Stimulated activated CD4-positive, alpha-beta T cell treated with anti-CD3 and anti-CD28 coated beads, TNF-alpha, amount 100 ng/mL, for 1 hour (primary cell): ENCODE measurements around the gene POLR1B.
A peak's percentile ranks its signal among the peaks of the same experiment; 100 is the strongest.
"Not testable (repeated sequence)": the region's sequence is repeated elsewhere in the genome, so short reads cannot be mapped to it uniquely, and the experiment has no call there.

Experiments
- DNase-seq, 3 donors: peaks; one replicate each; pipeline ENCODE4 v3.0.0-alpha.2; 2020; ENCODE audit warnings: low read depth in 3 of 3, low spot score in 1 of 3

The POLR1B gene, protein sequence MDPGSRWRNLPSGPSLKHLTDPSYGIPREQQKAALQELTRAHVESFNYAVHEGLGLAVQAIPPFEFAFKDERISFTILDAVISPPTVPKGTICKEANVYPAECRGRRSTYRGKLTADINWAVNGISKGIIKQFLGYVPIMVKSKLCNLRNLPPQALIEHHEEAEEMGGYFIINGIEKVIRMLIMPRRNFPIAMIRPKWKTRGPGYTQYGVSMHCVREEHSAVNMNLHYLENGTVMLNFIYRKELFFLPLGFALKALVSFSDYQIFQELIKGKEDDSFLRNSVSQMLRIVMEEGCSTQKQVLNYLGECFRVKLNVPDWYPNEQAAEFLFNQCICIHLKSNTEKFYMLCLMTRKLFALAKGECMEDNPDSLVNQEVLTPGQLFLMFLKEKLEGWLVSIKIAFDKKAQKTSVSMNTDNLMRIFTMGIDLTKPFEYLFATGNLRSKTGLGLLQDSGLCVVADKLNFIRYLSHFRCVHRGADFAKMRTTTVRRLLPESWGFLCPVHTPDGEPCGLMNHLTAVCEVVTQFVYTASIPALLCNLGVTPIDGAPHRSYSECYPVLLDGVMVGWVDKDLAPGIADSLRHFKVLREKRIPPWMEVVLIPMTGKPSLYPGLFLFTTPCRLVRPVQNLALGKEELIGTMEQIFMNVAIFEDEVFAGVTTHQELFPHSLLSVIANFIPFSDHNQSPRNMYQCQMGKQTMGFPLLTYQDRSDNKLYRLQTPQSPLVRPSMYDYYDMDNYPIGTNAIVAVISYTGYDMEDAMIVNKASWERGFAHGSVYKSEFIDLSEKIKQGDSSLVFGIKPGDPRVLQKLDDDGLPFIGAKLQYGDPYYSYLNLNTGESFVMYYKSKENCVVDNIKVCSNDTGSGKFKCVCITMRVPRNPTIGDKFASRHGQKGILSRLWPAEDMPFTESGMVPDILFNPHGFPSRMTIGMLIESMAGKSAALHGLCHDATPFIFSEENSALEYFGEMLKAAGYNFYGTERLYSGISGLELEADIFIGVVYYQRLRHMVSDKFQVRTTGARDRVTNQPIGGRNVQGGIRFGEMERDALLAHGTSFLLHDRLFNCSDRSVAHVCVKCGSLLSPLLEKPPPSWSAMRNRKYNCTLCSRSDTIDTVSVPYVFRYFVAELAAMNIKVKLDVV

DNA sequence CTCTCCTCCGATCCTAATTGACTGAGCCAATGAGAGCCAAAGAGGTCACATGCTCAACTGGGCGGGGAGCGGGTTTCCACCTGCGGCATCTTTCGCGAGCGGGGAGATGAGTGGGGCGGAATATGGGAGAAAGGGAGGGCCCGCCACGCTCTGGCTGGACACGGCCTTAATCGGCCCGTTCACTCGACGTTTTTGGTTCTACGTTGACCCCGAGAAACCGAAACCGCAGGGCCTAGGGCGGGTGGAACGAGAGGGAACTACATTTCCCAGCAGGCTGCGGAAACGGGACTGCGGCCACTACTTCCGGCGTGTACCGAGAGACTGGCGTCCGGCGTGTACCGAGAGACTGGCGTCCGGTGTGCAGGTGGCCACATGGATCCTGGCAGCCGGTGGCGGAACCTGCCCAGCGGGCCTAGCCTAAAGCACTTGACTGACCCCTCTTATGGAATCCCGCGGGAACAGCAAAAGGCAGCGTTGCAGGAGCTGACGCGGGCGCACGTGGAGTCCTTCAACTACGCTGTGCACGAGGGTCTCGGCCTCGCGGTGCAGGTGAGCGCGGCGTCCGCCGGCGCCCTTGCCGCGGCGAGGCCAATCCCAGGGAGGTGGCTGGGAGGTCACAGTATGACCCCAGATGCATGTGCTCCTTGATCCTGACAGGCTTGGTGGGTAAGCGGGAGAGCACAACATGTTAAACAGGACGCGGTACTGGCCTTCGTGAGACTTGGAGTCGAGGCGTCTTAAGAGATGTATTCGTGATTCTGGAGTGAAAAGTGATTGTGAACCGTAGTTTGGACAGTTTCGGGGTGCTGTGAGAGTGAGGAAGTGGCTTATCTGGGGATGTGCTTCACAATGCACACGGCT, at the start of gene POLR1B:
Gene POLR1B, plus strand, starts transcription at position 343 of the 861 bp plus-strand sequence. Its CDS starts 30 bp downstream, at position 373.
- peak; percentile 21 to 56 (median 39) for DNase-seq

DNA sequence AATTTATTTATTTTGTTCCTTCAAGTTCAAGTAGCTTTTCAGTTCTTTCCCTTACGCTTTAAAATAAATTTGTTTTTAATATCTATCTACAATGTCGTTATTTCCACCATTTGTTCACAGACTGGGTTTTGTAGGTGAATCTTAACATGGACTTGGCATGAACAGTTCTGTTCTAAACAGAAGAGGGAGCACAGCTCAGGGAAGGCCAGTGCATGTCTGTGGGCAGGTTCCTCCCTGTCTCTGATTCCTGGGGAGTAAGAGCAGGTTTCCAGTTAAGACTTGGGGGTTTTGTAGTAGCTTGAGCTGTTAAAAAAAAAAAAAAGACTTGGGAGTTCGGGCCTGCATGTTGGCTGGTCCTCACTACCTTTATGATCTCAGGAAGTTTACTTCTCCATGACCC, 49.2 kb upstream of the POLR1B start:
- DNase-seq: no peak

DNA sequence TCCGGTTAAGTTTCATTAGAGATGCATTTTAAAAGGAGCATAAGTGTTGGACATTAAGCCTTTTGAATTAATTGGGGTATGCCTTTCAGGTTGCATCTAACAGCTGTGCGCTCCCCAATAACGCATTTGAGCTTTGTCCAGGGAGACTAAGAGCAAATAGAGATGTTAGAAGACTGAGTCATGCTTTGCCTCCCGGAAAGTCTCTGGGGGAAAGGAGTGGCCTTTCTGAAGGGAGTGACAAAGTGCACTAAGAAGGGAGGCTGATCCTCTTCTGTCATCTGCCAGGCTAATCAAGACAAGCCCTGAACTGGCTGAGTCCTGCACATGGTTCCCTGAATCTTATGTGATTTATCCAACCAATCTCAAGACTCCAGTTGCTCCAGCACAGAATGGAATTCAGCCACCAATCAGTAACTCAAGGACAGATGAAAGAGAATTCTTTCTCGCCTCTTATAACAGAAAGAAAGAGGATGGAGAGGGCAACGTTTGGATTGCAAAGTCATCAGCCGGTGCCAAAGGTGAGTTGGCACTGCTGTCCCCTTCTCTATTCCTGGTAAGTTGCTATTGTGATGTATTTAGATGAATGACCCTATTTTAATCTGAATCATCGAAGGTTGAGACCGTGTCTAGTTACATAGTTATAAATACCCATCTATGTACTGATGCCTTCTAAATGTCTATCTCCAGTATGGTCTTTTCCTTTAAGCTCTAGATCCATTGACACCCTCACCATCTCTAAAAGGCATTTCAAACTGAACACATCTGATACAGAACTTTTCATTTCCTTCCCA, 48.2 kb upstream of the POLR1B start:
- DNase-seq: no peak

DNA sequence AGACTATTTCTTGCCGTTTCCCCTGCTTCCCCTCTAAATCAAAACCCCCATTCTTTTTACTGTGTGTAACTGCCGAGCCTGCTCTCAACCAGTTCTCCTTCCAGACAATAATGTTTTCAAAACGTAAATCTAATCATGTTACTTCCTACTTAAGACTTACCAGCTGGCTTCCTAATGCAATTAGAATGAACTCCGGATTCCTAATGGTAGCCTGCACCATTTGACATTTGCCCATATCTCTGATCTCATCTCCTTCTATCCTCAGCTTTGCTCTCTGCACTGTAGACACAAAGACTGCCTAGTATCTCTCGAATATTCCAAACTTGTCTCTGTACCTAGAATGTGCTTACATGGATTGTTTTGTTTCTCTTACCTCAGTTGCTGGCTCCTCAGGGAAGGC, 47.4 kb upstream of the POLR1B start:
- DNase-seq: no peak

DNA sequence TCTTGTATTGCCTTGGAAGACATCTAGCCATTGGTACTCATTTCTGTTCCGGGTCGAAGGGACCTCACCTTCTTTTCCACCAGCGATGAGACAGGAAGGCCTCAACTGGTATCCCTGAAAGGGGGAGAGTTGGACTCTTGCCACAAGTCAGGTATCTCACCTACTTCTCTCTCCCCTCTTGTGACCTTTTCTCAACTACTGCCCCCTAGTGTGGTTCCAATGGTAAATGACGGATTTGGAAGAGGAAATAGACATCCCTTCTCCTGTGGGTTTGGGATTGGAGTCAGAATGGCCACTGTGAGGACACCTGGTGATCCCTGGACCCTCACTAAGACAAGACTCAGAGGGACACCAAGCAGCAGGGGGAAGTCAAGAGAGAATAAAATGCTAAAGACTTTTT, 46.4 kb upstream of the POLR1B start:
- DNase-seq: not testable (repeated sequence)

DNA sequence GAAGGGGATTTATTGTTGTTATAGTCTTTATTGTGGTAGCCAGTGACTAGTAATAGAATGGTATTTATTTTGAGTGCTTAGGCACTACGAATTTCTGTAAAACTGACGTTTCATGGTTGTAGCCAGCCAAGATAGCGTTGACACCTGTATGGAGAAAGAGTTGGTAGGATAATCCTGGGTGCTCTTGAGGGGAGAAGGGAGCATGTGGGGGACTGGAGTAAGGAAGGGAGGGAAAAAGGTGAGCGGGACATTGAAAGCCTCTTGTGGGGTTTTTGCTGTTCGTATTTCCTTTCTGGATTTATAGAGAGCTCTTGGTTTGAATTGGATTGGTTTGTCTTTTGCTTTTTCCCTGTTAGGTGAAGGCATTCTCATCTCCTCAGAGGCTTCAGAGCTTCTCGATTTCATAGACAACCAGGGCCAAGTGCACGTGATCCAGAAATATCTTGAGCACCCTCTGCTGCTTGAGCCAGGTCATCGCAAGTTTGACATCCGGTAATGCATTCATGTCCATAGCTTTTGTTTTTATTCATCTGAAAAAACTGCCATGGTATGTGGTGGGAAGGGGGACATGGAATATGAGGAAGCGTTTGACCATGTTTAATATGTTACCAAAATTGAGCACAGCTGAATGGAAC, 41.3 kb upstream of the POLR1B start:
- peak in 1 of 3 donors; percentile 12 for DNase-seq

DNA sequence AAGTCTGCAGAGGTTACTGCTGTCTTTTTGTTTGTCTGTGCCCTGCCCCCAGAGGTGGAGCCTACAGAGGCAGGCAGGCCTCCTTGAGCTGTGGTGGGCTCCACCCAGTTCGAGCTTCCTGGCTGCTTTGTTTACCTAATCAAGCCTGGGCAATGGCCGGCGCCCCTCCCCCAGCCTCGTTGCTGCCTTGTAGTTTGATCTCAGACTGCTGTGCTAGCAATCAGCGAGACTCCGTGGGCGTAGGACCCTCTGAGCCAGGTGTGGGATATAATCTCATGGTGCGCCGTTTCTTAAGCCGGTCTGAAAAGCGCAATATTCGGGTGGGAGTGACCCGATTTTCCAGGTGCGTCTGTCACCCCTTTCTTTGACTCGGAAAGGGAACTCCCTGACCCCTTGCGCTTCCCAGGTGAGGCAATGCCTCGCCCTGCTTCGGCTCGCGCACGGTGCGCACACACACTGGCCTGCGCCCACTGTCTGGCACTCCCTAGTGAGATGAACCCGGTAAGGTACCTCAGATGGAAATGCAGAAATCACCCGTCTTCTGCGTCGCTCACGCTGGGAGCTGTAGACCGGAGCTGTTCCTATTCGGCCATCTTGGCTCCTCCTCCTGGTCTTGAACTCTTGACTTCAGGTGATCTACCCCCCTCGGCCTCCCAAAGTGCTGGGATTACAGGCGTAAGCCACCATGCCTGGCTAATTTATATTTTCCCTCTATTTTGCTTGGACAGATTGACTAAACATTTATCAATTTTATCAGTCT, 32.8 kb upstream of the POLR1B start:
- not testable (repeated sequence) for DNase-seq

DNA sequence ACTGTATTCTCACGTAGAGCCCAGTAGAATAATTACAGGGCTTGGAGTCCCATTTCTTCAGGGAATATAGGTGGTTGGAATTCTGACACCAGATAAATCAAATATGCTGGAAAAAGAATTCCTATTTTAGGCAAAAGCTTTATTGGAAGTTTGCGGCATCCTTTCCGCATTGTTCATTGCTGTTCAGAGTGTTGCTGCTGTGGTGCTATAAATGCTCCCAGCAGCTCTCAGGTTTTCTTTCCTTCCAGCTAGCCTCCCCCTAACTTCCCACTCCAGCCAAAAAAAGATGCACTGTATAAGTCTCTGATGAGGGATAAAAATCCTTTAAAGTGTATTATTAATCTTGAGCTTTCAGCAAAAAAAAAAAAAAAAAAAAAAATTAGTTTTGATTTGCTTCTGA, 25.5 kb upstream of the POLR1B start:
- no peak for DNase-seq

DNA sequence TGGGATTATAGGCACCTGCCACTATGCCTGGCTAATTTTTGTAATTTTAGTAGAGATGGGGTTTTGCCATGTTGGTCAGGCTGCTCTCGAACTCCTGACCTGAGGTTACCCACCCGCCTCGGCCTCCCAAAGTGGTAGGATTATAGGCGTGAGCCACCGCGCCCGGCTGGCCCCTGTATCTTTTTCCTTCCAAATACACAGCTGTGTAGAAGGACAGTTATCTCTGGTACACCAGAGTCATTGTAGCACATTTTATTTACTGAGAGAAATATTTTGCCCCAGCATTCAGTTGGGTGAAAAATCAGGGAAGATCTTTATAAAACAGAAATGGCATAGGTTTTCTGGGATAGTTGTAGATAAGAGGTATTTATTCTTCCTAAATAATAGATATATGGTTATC, 23.5 kb upstream of the POLR1B start:
- no peak for DNase-seq

DNA sequence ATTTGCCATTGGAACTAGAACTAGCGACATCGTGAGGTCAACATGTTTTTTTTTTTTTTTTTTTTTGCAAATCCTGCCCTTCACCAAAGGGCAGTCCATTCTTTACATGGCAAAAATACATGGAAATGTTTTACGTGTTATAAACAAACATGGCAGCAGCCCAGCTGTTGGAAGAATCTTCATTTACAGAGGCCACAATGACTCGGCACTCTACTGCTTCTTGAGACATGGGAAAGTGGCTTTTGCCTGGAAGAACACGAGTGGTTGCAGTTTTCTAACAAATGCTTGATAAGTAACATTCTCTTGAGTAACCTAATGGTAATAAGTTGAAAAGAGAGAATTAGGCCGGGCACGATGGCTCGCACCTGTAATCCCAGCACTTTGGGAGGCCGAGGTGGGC, 22.8 kb upstream of the POLR1B start:
- no peak for DNase-seq

DNA sequence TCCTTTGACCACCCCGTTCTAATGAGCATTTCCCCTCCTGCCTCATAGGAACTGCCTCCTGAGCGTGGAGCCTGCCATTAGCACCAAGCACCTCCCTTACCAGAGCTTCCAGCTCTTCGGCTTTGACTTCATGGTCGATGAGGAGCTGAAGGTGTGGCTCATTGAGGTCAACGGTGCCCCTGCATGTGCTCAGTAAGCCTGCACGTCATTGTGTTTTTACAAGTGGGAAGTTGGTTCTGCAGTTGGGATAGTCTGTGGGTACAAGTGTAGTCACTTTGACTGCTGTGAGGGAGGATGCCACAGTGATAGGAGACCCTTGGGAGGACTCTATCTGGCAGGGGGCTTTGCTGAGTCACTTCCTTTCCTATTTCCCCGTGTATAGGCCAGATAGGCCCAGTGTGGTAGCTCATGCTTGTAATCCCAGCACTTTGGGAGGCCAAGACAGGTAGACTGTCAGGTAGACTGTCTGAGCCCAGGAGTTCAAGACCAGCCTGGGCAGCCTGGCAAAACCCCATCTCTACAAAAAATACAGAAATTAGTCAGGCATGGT, 22.0 kb upstream of the POLR1B start:
- DNase-seq: no peak

DNA sequence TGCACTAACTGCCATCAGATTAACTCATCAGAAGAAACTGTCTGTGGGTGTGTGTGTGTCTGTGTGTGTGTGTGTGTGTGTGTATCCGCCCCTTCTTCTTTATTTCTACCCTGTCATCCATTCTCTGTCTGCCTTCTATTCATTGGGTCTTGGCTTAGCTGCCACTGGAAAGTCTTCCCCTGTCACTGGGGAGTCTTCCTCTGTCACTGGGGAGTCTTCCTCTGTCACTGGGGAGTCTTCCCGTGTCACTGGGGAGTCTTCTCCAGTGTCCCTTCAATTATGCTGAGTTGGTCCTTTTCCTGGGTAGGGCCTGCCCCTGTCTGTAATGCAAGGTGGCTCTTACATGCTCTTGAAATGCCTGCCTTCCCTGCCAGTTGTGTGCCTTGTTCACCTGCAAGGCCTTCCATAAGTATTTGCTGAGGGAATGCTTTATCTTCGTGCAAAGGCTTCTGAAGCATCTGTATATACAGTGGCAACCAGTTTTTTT, 18.9 kb upstream of the POLR1B start:
- DNase-seq: no peak

DNA sequence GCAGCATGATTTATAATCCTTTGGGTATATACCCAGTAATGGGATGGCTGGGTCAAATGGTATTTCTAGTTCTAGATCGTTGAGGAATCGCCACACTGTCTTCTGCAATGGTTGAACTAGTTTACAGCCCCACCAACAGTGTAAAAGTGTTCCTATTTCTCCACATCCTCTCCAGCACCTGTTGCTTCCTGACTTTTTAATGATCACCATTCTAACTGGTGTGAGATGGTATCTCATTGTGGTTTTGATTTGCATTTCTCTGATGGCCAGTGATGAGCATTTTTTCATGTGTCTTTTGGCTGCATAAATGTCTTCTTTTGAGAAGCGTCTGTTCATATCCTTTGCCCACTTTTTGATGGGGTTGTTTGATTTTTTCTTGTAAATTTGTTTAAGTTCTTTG, 18.0 kb upstream of the POLR1B start:
- not testable (repeated sequence) for DNase-seq

DNA sequence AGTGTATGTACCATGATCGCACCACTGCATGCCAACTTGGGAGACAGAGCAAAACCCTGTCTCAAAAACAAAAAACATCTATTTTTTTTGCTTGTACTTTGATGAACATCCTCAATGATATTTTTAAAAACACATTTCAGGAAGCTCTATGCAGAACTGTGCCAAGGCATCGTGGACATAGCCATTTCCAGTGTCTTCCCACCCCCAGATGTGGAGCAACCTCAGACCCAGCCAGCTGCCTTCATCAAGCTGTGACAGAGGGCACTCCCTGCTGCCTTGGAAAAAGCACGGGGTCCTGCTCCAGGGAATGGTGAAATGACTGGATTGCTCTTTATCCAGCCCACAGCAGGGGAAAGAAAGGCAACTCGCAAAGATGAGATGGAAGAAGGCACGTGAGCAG, 13.7 kb upstream of the POLR1B start:
- no peak for DNase-seq

DNA sequence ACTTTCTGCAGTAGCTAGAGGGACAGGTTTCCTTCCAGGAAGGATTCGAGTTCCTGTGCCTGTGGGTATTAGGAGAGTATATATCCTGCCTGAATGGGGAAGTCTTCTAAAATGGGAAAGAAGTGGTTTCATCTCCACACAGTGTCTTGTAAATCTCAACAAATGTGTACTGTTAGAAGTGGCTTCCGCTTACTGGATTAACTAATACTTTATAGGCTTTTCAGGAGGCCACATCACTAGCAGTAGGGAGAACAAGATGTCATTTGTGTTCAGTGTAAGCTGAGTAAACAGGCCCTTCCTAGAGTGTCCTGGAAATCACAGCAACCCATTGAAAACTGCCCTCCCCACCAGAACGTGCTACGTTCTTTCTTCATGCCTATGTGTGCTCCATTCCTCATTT, 12.5 kb upstream of the POLR1B start:
- no peak for DNase-seq

DNA sequence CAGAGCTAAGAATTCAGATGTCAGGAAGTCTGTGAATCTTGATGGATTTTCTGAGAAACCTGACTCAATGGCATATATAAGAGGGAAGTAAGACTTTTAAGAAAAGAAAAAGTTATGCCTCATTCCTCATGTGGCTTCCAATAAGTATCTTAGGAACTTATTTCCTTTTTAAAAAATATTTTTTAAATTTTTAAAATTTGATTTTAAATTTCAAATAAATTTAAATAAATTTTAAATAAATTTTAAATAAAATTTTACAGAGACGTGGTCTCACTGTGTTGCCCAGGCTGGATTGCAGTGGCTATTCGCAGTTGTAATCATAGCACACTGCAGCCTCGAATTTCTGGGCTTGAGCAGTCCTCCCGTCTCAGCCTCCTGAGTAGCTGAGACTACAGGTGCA, 11.5 kb upstream of the POLR1B start:
- no peak for DNase-seq

DNA sequence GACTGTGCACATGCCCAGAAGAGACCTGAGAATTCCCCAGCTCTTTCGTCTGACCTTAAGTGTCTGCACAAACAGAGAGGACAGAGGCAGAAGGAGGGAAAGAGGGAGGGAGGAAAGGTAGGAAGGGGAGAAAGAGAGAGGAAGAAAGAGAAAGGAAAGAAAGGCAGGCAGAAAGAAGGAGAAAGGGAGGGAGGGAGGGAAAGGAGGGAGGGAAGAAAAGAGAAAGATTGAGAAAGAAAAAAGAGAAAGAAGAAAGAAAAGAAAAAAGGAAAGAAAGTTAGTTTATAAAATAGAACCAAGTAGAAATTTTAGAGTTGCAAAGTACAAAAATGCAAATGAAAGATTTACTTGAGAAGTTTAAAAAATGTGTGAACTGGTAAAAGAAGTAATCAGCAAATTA, 7.4 kb upstream of the POLR1B start:
- no peak for DNase-seq

DNA sequence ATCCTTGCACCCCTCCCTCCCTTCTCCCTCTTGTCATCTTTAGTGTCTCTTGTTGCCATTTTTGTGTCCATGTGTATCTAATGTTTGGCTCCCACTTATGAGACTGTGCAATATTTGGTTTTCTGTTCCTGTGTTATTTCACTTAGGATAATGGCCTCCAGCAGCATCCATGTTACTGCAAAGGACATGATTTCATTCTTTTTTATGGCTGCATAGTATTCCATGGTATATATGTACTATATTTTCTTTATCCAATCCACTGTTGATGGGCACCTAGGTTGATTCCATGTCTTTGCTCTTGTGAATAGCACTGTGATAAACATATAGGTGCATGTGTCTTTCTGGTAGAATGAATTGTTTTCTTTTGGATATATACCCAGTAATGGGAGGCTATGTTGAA, 5.6 kb upstream of the POLR1B start:
- not testable (repeated sequence) for DNase-seq
